Measurements from ENCODE around the gene NECTIN1.
A peak's percentile ranks its signal among the peaks of the same experiment; 100 is the strongest.

Gene NECTIN1

GRCh38 chr11:119673759-119674336 is 55.2 kb downstream of the NECTIN1 start:
- TF ChIP-seq, protein P1, sequence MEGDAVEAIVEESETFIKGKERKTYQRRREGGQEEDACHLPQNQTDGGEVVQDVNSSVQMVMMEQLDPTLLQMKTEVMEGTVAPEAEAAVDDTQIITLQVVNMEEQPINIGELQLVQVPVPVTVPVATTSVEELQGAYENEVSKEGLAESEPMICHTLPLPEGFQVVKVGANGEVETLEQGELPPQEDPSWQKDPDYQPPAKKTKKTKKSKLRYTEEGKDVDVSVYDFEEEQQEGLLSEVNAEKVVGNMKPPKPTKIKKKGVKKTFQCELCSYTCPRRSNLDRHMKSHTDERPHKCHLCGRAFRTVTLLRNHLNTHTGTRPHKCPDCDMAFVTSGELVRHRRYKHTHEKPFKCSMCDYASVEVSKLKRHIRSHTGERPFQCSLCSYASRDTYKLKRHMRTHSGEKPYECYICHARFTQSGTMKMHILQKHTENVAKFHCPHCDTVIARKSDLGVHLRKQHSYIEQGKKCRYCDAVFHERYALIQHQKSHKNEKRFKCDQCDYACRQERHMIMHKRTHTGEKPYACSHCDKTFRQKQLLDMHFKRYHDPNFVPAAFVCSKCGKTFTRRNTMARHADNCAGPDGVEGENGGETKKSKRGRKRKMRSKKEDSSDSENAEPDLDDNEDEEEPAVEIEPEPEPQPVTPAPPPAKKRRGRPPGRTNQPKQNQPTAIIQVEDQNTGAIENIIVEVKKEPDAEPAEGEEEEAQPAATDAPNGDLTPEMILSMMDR (IDR thresholded peaks at IDR 0.05; ENCODE audit: extremely low read depth, missing control alignments), result peak; percentile 54
- DNase-seq (ENCODE audit: low spot score), result peak; percentile 86

DNA sequence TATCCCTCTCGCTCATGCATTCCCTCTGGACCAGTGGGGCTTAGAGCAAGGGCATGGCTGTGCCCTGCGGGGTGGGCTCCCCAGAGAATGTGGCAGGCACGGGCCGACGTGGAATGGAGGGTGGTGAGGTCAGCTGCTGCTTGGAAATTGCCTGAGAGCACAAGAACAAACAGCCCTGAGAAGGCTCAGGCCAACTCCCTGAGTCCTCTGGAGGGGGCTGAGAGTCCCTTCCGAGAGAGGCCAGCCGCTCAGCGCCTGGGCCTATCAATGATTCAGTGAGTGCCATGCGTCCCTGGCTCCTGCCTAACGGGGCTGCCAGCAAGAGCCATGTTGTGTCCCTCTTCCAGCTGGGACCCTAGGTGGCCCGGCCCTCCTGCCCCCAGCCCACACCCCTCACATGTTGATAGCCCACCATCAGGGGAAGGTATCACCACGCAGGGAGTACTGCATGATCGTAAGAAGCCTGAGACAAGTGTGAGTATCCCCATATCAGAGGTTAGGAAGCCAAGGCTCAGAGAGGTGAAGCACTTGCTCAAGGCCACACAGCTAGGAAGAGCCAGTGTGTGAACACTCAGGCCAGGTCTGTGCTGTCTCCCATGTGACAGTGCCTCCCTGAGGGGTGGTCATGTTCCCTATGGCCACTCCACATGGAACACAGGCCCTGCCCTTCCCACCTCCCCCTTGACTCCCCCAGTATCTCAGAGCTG is 55.8 kb downstream of the NECTIN1 start:
- DNase-seq (ENCODE audit: low spot score), result no peak
- TF ChIP-seq, protein P1 (IDR thresholded peaks at IDR 0.05; ENCODE audit: extremely low read depth, missing control alignments), result no peak

GRCh38 chr11:119672597-119672996 is 56.4 kb downstream of the NECTIN1 start:
- no peak for DNase-seq (ENCODE audit: low spot score)
- TF ChIP-seq, protein P1 (IDR thresholded peaks at IDR 0.05; ENCODE audit: extremely low read depth, missing control alignments), result no peak

DNA sequence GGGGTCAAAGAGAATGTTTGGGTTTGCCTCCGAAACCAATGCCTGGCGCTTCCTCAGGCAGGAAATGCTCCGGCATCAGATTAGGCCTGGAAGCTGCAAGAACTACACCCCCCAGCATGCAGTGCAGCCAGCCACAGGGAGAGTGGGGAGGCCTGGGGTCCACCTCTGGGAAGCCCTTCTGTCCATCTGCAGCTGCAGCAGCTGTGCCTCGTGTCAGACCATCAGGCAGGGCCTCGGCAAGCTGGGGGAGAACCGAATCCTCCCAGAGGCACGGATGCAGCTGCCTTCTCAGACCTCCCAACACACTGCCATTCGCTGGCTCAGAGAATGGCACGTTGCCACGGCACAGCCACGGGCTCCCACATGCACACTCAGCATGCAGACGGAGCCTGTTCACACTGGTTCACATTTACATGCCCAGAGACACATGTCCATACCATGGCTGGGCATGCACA is 57.4 kb downstream of the NECTIN1 start:
- TF ChIP-seq, protein P1 (IDR thresholded peaks at IDR 0.05; ENCODE audit: extremely low read depth, missing control alignments), result no peak
- DNase-seq (ENCODE audit: low spot score), result no peak

DNA sequence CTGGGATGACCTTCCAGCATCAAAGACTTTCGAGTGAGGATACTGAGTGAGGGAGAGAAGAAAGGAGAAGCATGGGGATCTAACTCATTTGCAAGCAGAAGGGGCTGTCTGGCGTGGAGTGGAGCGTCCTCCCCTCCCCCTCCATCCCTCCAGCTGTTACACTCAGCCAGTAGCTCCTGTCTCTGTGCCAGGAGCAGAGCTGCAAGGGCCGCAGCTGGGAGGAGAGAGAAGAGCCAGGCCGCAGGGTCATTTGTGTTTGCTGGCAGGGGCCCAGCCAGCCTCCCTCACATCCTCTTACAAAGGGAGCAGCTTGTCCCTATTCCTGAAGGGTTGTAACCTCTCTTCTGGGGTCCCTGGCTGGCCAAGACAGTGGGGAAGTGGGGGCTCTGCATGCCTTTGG is 57.9 kb downstream of the NECTIN1 start:
- TF ChIP-seq, protein P1 (IDR thresholded peaks at IDR 0.05; ENCODE audit: extremely low read depth, missing control alignments), result no peak
- no peak for DNase-seq (ENCODE audit: low spot score)

GRCh38 chr11:119669487-119669886 is 59.5 kb downstream of the NECTIN1 start:
- no peak for DNase-seq (ENCODE audit: low spot score)
- TF ChIP-seq, protein P1 (IDR thresholded peaks at IDR 0.05; ENCODE audit: extremely low read depth, missing control alignments), result no peak

DNA sequence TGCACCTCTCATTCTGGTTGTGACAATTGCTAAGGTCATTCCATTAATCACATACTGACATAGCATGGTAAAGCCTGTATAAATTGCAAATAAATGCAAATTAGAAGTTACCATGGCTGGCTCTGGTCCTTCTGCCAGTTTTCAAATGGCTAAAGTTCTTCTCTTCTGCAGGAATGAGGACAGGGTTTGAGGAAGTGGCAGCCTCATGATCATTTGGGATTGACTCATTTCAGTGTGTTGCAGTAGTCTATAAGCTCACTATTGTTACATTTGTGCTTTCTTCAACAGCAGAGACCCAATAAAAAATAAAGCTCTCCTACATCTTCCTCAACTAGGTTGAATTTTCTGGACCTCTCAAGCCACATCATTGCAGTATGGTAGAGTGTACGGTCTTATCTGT is 60.3 kb downstream of the NECTIN1 start:
- DNase-seq (ENCODE audit: low spot score), result no peak
- TF ChIP-seq, protein P1 (IDR thresholded peaks at IDR 0.05; ENCODE audit: extremely low read depth, missing control alignments), result no peak
